ENCODE results near the gene CCDC85C.

The CCDC85C gene

DNA sequence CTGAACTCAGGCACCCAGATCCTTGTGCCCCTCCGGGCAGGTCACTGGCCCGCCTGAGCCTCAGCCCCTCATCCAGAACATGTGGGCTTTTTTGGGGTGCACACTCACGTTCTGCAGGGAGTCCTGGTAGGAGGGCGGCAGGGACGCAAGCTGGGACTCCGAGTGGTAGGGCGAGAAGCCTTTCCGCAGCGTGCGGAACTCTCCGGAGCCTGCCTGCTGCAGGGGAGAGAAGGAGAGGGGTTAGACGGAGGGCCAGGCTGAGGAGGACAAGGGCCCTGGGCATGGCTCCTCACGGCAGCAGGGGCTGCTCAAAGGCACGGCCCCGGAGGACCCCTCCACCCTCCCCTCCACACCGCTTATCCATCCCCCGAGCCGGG is 82.0 kb downstream of the CCDC85C start:
- no peak for DNase-seq (ENCODE audit: low read depth)

DNA sequence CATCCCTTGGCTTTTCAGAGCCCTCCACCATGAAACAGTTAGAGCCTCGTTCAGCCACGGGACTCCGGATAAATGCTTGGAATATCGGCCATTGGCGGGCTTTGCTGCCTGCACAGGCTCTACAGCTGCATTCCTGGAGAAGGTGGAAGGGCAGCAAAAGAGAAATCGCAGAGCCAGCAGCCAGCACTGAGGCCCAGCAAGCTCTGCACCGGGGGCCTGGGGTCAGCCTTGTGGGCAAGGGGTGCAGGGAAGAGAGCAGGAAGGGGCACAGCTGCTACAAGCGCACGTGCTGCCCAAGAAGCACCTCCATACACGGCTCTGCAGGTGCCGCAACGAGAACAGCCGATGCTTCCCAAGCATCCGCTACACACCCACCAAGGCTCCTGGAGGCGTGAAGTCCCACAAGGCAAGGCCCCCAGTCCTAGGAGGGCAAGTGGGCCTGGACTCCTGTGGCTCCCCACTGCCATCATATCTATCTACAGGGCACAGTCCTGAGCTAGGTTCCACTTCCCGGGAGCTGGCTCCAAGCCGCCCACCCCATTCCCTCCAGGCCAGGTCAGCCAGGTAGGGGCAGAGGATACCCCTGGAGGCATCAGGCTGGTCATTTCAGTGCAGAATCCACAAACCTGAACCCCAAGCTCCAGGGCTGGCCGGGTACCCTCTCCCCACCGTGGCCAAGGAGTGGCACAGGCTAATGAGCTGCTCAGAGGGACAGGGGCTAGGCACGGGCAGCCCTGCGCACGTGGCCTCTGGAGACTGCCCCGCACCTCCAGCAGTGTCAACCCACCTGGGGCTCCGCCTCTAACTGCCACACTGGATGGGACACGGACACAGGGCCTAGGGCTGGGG is 82.6 kb downstream of the CCDC85C start:
- DNase-seq (ENCODE audit: low read depth), result no peak

DNA sequence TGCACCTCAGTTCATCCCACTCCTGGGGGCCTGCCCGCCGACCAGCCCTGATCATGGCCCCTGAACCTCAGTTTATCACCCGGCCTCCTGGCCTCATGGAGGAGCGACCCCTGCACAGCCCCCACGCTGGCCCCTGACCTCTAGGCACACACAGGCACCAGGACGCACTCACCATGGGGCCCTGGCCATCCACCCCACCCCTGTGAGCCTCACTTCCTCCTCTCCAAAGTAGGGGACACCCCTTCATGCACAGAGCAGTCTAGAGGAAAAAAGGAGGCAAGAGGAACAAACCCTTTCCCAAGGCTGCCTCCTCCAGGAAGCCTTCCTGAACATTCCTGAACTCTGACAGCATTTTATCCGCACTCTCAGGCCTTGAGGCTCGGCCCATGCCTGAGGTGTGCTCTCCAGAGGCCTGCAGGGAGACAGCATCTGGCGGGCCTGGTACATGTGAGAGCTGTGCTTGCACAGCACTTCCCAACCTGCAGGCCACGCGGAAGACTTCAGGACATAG is 83.4 kb downstream of the CCDC85C start:
- DNase-seq (ENCODE audit: low read depth), result no peak

DNA sequence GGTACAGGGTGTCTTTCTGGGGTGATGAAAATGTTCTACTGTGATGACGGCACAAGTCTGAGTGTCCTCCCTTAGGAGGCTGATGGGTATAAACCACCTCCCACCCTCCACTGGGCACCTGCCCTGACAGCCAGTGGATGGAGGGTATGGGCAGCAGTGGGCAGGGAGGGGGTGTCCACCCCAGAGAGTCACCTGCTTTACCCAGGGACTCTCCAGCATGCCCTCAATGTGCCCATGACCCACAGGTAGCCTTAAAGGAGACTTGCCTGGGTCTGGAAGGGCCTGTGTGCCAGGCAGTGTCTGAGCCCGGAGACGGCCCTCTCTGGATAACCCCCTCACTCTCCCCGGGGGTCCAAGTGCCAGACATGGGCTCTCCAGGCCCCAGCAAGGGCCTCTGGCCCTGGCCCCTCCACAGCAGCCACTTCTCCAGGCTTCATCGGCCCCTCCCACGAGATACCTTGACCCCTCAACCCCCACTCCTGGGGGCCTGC is 84.0 kb downstream of the CCDC85C start:
- no peak for DNase-seq (ENCODE audit: low read depth)

DNA sequence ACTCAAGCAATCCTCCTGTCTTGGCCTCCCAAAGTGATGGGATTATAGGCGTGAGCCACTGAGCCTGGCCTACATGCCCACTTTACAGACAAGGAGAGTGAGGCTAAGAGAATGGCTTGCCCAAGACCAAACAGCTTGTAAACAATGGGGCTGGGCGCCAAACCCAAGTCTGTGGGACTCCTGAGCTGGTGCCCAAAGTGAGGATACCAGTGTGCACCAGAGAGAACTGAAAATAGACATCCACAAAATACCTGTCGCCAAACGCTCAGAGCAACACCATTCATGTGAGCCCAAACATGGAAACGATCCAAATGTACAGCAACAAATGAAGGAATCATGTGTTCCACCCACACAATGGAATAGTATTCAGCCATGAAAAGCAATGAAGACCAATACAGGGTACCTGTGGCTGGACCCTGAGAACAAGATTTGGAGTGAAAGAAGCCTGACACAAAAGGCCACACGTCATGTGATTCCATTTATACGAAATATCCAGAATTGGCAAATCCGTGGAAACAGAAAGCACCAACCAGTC is 84.6 kb downstream of the CCDC85C start:
- DNase-seq (ENCODE audit: low read depth), result no peak

DNA sequence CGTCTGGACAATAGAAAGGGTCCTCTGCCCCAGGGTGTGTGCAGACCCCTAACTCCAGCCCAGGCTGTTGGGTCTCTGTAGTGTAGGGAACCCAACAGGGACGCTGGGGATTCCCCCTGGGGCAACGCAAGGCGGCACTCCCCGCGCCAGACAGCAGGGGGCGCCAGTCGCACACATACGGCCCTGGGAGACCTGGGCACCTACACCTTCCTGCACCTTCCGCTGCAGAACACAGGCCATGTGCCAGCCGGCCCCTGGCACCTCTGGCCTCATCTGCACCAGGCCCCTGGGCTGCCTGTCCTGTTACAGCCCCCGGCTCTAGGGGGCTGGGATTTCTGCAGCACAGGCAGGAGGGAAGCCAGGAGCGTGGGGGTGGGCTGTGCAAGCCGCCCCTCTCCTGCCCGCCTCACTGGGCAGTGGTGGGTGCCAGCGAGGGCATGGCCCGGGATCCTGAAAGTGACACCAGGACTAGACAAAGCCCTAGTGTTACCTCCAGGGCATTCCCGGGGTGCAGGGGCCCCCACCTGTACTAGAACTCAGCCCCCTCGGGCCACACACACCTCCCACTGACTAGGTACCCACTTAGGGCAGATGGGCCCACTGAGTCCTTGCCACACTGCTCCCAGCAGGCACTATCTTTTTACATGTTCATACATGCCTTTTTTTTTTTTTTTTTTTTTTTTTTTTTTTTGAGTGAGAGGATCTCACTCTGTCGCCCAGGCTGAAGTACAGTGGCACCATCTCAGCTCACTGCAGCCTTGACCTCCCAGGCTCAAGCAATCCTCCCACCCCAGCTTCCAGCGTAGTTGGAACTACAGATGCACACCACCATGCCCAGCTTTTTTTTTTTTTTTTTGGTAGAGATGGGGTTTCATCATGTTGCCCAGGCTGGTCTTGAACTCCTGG is 85.3 kb downstream of the CCDC85C start:
- peak; percentile 56 for DNase-seq (ENCODE audit: low read depth)

DNA sequence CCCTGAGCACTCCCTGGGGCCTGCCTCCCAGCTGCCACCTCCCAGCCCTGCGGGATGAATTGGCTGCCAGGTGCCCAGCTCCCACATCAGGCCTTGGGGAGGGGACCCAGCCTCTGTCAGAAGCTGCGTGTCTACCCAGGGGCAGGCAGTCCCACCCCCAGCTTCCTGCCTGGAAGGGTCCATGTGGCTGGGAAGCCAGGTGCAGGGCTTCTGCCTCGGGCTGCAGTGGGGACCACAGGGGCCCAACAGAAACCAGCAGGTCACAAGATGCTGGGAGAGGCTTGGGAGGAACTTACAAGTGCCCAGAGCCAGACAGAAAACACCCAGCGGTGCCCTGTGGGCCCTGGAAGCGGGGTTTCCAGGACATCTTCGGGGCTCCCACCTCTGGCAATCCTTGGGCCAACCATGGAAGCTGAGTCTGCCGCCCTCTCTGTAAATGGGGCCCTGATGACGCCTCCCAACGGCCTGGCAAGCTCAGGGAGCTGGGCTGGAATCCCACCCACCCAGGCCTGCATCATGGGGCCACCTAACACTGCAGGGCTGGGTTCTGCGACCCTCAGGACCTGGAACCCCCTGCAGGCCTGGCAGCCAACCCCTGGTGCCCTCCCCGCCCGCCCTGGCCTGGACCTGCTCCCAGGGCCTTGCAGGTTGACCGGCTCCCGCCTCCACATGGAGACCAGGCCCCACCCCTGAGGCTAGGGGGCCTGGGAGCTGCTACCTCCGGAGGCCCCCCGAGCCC is 86.2 kb downstream of the CCDC85C start:
- no peak for DNase-seq (ENCODE audit: low read depth)

DNA sequence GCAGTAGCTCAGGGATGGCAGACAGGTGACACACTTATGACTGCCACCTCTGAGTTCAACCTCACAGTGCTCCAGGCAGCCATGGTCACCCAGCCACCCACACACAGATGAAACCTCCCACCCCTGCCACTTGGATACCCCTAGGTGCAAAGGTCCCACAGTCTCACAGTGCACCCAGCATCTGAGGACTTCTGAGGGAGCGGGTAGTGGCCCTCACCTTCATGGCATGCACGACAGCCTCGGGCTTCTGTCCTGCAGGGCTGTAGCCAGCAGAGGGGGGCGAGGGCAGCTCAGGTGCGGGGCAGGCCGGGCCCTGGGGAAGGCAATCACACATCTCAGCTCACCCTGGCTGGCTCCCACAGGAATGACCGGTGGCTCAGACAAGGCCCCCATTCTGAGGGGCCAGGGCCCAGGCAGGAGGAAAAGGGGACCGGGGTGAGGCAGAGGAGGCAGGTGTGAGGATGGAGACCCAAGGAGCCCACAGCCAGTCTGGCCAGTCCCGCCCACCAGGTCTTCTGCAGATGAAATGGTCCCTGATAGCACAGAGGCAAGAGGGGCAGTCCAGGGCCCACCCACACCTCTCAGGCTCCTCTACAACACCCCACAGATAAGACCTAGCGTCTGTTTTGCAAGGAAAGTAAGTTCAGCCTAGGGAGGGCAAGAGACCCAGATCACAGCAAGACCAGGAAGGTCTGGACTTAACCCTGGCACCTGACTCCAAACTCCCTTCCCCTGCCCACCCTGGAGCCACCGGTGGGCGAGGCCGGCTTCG is 87.0 kb downstream of the CCDC85C start:
- no peak for DNase-seq (ENCODE audit: low read depth)

DNA sequence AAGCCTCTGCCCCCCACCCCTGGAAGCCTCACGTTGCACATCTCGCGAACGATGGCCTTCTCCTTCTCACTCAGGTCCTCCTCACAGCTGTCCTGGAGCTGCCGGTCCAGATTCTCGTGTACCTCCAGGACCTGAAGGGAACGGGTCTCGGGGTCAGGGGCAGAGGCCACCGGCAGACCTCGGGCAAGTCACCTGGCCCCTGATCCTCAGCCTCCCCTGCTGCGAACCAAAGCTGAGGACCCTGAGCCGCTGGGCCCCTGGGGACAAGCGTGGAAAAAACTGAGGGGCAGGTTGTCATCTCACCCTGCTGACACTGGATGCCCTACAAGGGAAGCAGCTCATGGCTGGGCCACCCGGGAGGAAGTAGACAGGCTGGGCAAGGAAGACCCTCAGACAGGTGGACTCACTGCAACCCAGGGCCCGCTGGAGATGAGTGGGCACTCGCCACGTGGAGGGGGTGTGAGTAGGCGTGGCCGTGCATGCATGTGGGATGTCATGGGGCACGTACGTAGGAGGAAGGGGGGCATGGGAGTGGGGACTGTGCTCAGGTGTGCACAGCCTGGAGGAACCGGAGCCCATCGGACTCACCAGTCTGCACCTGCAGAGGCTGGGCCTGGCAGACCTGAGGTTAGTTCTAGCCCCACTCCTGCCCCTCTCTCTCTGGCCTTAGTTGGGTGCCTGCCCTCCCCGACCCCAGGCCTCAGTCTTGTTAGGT is 87.7 kb downstream of the CCDC85C start:
- no peak for DNase-seq (ENCODE audit: low read depth)

DNA sequence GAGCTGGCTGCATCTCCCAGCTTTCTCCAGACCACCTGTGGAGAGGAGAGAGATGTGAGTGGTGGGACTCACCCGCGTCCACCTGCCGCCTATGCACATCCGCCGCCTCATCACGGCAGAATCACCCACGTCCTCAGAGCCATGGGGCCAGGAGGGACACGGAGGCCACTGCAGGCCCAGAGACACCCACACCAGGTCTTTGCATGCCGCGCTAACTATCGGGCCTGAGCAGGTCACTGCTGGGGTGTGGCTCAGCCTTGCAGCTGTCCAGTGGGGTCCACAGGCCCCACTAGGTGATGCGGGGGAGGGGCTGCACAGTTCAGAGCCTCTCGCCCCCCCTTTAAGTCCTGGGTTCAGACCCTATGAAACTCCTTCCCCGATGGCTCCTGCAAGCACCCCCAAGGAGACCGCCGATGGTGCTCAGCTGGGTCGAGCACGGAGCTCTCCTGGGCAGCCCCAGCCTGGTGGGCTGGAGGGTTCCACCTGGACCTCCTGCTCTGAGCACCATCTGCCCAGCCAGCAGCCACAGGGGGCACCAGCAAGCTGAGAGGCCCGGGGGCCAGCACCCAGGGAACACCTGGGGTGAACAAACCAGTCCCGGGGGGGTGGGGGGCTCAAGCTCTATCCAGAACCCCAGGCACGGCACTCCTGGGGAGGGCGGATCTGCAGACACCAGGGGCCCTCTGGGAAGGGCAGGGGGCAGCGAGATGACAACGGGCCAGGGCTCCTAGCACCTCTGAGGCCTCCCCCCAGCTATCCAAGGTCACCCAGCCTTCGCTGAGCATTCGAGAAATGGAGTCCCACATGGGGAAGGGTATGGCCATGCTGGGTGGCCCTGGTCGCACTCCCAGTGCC is 88.5 kb downstream of the CCDC85C start:
- DNase-seq (ENCODE audit: low read depth), result no peak

DNA sequence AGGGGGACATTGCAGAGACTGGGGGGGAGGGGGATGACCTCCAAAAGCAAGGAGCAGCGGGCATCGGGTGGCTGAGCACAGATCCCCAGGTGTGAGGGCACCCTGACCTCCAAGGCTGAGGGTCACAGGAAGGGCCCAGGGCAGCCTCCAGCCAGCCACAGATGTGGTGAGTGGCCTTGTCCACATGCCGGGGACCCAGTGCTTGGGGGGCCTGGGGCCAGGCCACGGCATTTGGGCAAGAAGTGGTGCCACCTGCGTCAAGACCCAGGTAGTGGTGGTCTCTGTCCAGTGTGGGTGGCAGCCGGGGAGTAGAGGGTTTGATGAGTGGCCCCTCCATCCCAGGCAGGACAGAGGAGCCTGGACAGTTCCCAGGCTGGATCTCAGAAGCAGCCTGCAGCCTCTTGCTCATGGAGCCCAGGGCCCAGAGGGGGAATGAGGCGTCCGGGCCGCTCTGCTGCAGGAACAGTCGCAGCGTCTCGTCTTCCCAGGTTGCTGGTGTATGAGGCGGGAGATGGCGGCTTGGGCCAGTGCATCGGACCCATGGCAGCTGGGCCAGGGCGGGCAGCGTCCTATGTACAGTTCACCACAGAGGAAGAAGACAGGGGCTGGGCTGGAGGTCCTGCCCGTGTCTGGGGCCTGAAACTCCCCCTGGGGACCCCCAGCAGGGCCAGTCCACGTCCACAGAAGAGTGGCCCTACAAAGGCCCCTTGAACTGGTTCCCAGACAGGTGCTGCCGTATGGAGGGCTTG is 89.3 kb downstream of the CCDC85C start:
- DNase-seq (ENCODE audit: low read depth), result no peak

DNA sequence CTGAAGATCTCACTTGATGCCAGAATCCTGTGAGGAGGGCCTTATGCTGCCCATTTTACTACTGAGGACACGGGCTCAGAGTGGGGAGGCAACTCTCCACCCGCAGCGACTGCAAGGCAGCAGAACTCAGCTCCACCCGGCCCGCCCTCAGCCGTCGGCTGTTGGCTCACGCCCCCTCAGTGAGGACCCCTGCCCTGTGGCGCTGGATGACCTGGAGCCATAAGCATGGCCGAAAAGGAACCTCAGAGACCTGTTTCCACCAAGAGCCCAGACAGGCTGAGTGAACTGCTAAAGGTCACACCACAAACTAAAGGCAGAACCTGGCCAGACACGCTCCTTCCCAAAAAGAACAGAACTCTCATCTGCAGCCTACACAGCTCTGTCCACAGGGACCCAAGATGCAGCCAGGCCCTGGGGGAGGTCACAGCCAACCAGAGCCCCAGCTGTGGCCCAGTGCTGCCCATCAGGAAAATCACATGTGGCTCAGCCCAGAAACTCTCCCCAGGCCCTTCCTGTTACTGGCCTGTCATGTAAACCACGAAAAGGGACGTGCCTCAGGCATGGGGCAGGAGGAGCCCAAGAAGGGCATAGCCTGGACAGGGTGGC is 90.0 kb downstream of the CCDC85C start:
- DNase-seq (ENCODE audit: low read depth), result no peak

DNA sequence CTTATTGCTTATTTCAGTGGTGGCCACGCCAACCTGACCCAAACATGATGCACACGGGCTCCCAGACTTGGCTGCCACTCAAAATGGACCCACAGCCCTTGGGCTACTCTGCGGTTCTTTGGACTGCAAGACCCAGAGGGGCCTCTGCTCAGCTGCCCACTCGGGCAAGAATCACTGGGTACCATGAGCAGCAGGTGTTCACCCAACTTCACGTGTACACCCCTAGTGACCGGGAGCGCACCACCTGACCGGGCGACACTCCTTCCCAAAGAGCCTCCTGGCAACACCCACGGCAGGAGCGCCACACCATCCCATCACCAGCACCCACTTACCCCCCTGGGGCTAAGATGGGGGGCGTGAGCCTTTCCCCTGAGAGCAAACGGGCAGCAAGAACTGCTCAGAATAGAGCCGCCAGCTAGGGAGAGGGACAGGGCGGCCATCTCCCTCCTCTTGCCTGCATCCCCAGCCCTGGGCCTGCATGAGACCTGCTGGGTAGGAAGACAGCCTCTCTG is 90.8 kb downstream of the CCDC85C start:
- DNase-seq (ENCODE audit: low read depth), result no peak

DNA sequence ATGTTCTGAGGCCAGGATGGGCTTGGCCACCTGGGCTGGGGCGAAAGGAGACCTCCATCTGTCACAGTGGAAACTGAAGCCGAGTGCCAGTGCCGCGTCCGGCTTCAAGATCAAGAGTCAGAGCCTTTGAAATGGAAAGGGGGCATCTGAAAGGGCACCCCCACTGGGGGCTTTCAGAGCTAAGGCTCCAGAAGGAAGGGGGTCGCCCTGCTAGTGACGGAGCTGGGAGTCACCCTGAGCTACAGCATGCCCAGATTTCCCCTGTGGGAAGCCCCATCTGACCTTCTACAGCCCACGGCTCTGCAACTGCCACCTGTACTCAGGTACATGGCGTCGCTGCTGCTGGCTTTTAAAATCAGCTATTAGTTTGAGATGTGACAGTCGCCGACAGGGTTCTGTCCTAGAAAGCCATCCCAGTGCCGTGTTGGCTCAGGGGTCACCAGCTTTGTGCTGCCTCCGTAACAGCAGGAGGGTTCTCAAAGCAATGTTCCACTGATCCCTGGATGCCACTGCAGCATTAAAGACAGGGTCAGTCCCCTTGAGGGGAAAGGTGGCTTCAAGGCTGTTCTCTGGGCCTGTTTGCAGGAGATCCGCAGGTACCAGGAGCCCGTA is 91.3 kb downstream of the CCDC85C start:
- DNase-seq (ENCODE audit: low read depth), result no peak

DNA sequence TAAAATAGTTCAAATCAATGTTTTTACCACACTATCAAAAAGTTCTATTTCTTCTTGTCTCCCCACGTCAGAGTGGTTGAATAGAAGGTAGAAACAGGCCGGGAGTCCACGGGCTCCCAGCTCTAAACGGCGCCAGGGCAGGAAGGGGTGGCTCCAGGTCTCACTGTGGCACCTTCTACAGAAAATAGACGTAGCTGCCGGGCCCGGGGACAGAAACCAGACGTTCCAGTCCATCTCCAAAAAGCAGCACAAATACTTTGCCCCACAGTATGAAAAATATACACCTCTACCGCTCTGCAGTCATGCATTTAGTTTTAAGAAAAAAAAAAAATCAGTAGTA is 91.9 kb downstream of the CCDC85C start:
- DNase-seq (ENCODE audit: low read depth), result no peak

DNA sequence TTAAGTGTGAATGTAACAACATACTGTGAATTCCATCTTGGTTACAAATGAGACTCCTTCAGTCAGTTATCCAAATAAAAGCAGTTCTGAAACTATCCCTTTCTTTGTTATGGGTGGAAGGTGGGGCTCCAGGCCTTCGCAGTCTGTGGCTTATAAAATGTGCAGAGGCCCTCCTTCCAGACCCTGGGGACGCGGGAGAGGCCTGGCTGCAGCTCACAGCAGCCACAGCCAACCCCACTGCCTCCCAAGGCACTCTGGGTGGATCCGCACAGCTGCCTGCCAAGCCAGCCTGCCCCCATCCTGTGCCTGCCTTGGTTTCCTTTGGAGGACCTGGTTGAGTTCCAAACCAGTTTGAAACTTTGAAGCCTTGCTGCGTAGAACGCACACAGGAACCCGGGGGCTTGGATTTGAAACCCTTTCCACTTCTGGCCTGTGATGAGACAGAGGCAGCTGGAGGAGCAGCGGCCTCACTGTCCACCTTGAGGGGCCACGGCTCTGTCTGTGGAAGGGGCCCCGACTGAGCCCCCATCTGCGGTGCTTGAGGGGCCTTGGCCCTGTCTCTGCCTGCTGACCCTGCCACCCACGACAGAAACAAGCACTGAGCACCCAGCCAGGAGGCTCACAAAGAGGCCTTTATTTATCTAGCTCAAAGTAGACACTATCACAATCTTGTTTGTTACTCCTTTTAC is 92.4 kb downstream of the CCDC85C start:
- peak; percentile 81 for DNase-seq (ENCODE audit: low read depth)

DNA sequence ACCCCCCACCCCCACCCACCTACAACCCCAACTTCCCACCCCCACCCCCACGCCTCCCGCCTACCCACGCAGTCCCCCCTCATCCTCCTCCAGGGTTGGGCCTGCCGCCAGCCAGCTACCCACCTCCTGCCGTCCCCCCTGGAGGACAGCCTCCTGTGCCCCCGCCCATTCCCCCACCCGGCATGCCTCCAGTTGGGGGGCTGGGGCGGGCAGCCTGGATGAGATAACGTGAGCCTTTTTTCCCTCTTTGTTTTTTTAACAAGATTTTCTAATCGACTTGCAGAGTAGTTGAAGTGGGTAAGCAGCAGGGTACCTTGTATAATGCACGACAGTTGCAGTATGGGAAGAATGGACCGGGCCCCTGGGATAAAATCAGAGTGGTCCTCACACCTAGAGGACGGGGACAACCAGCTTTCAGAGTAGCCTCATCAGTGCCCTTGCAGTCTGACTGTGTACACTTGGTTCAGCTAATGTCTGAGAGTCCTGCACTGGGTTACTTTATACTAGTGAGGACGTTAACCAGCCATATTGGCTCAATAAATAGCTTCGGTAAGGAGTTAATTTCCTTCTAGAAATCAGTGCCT is 93.4 kb downstream of the CCDC85C start:
- no peak for DNase-seq (ENCODE audit: low read depth)

Data from EH (cell line).